Sigmoid colon (tissue), 4 donors: Measurements from ENCODE around the gene FHIP1B.

Experiments used
- EP300 ChIP-seq, 4 donors: sonication (generic); formaldehyde crosslinking; IDR thresholded peaks; one replicate each; pipeline ENCODE4 v1.6.1; 2017; ENCODE audit warnings: antibody characterized with exemption in 4 of 4
- POLR2A ChIP-seq, 2 donors: fragments of 450-650 bp; IDR thresholded peaks; one replicate each; pipeline ENCODE4 v1.6.1; 2016; ENCODE audit warnings: antibody characterized with exemption in 2 of 2, mild to moderate bottlenecking in 2 of 2, moderate library complexity in 2 of 2
- POLR2AphosphoS5 ChIP-seq, 4 donors: sonication (generic); formaldehyde crosslinking; IDR thresholded peaks; one replicate each; pipeline ENCODE4 v1.6.1; 2017; ENCODE audit warnings: antibody characterized with exemption in 4 of 4
- TF ChIP-seq, protein P1 (sequence below), 4 experiments: fragments of 450-650 bp in 3 of 4; fragments of 200-600 bp in 1 of 4; IDR thresholded peaks; one replicate each; pipeline ENCODE4 v1.5.1; 2016 to 2019; ENCODE audit warnings: antibody characterized with exemption in 4 of 4, mild to moderate bottlenecking in 3 of 4, moderate library complexity in 2 of 4

GRCh38 chr11:6237266-6237665 lies 2.8 kb upstream of the FHIP1B start:
- TF ChIP-seq, protein P1, sequence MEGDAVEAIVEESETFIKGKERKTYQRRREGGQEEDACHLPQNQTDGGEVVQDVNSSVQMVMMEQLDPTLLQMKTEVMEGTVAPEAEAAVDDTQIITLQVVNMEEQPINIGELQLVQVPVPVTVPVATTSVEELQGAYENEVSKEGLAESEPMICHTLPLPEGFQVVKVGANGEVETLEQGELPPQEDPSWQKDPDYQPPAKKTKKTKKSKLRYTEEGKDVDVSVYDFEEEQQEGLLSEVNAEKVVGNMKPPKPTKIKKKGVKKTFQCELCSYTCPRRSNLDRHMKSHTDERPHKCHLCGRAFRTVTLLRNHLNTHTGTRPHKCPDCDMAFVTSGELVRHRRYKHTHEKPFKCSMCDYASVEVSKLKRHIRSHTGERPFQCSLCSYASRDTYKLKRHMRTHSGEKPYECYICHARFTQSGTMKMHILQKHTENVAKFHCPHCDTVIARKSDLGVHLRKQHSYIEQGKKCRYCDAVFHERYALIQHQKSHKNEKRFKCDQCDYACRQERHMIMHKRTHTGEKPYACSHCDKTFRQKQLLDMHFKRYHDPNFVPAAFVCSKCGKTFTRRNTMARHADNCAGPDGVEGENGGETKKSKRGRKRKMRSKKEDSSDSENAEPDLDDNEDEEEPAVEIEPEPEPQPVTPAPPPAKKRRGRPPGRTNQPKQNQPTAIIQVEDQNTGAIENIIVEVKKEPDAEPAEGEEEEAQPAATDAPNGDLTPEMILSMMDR (IDR thresholded peaks at IDR 0.05) = no peak
- TF ChIP-seq EP300 (IDR thresholded peaks at IDR 0.05) (no peak), POLR2A (IDR thresholded peaks at IDR 0.05) (no peak), POLR2AphosphoS5 (IDR thresholded peaks at IDR 0.05) (no peak)
